ENCODE data around the gene SERGEF. TPM values are rescaled to one million over a fixed set of nuclear protein-coding genes. Genes with fewer than 3 reads are reported as not detected.
A peak's percentile ranks its signal among the peaks of the same experiment; 100 is the strongest.

The SERGEF gene
- total RNA-seq, 4 donors from 2014 or later = 32.0 to 50.2 (median 37.6) TPM

GRCh38 chr11:17932472-17932871 is 80.4 kb downstream of the SERGEF start:
- H3K27me3 ChIP-seq = no peaks in the 10 kb centered on the region
- no peak for DNase-seq (ENCODE audit: extremely low spot score)
- H3K4me1 ChIP-seq = peaks cover 0 to 5% (median 2%) of the 10 kb centered on the region in 4 donors
- no peak overlapping the region for H3K27ac ChIP-seq (replicated peaks in 1 of 4)
- H3K36me3 ChIP-seq = peaks cover 0 to 3% (median 0%) of the 10 kb centered on the region in 4 donors
- 100% methylated on average over 1 of the region's 1 CpG for WGBS
- H3K9me3 ChIP-seq = no peaks in the 10 kb centered on the region
- TF ChIP-seq EP300 (IDR thresholded peaks at IDR 0.05) (no peak), POLR2A (IDR thresholded peaks at IDR 0.05; ENCODE audit: low read depth) (no peak), POLR2AphosphoS5 (IDR thresholded peaks at IDR 0.05) (no peak), CTCF (IDR thresholded peaks at IDR 0.05) (no peak)
- H3K4me3 ChIP-seq = no peak overlapping the region
- intact Hi-C loops (cut with DNase I) = no loop called here

GRCh38 chr11:17931595-17931994 is 81.3 kb downstream of the SERGEF start:
- TF ChIP-seq POLR2AphosphoS5 (IDR thresholded peaks at IDR 0.05) (no peak), POLR2A (IDR thresholded peaks at IDR 0.05; ENCODE audit: low read depth) (no peak), EP300 (IDR thresholded peaks at IDR 0.05) (no peak), CTCF (IDR thresholded peaks at IDR 0.05) (no peak)
- Histone ChIP-seq H3K4me1 (peaks cover 4 to 11% (median 5%) of the 10 kb centered on the region in 4 donors), H3K27ac (replicated peaks in 1 of 4) (no peak overlapping the region), H3K4me3 (no peak overlapping the region), H3K36me3 (peaks cover 0 to under 1% (median 0%) of the 10 kb centered on the region in 4 donors), H3K27me3 (no peaks in the 10 kb centered on the region), H3K9me3 (no peaks in the 10 kb centered on the region)
- intact Hi-C loops (cut with DNase I) = no loop called here
- 88% methylated on average over 1 of the region's 1 CpG for WGBS
- peak; percentile 14 for DNase-seq (ENCODE audit: extremely low spot score)

GRCh38 chr11:17930544-17931125 is 82.2 kb downstream of the SERGEF start:
- 92% methylated on average over 3 of the region's 3 CpGs for WGBS
- no peaks in the 10 kb centered on the region for H3K9me3 ChIP-seq
- H3K27ac ChIP-seq (replicated peaks in 1 of 4) = no peak overlapping the region
- DNase-seq (ENCODE audit: extremely low spot score) = peak; percentile 45
- intact Hi-C loops (cut with DNase I) = no loop called here
- no peak for TF ChIP-seq CTCF (IDR thresholded peaks at IDR 0.05)
- no peak for TF ChIP-seq POLR2A (IDR thresholded peaks at IDR 0.05; ENCODE audit: low read depth)
- TF ChIP-seq EP300 (IDR thresholded peaks at IDR 0.05) = no peak
- no peak for TF ChIP-seq POLR2AphosphoS5 (IDR thresholded peaks at IDR 0.05)
- H3K4me1 ChIP-seq = peaks cover 4 to 11% (median 5%) of the 10 kb centered on the region in 4 donors
- H3K27me3 ChIP-seq = no peaks in the 10 kb centered on the region
- H3K36me3 ChIP-seq = peaks cover 0 to 6% (median 0%) of the 10 kb centered on the region in 4 donors
- no peak overlapping the region for H3K4me3 ChIP-seq

GRCh38 chr11:17929171-17929570 is 83.7 kb downstream of the SERGEF start:
- intact Hi-C loops (cut with DNase I) = no loop called here
- no peak for DNase-seq (ENCODE audit: extremely low spot score)
- Histone ChIP-seq H3K27me3 (no peaks in the 10 kb centered on the region), H3K27ac (replicated peaks in 1 of 4) (no peak overlapping the region), H3K4me1 (peaks cover 4 to 11% (median 5%) of the 10 kb centered on the region in 4 donors), H3K9me3 (no peaks in the 10 kb centered on the region), H3K4me3 (no peak overlapping the region), H3K36me3 (peaks cover 0 to 6% (median 0%) of the 10 kb centered on the region in 4 donors)
- 87% methylated on average over 3 of the region's 3 CpGs for WGBS
- TF ChIP-seq POLR2A (IDR thresholded peaks at IDR 0.05; ENCODE audit: low read depth) (no peak), EP300 (IDR thresholded peaks at IDR 0.05) (no peak), POLR2AphosphoS5 (IDR thresholded peaks at IDR 0.05) (no peak), CTCF (IDR thresholded peaks at IDR 0.05) (no peak)

Measured in esophagus muscularis mucosa (tissue), 4 donors.